Liver (tissue), 9 donors: ENCODE results near the gene PPP1R12C. TPM values are rescaled to one million over a fixed set of nuclear protein-coding genes. Genes with fewer than 3 reads are reported as not detected.
A peak's percentile ranks its signal among the peaks of the same experiment; 100 is the strongest.

Experiments
- DNase-seq: peaks from one replicate; pipeline ENCODE4 v3.0.0-alpha.2; 2017; ENCODE audit warnings: low spot score
- H3K27ac ChIP-seq, 2 donors: one replicate each; pipeline ENCODE4 v1.7.0; 2013; ENCODE audit warnings: inconsistent platforms in 2 of 2, low read length in 2 of 2, control low read depth in 1 of 2, low read depth in 1 of 2, mild to moderate bottlenecking in 1 of 2
- H3K27me3 ChIP-seq, 4 donors: one replicate each; pipeline versions ENCODE4 v1.6.1 to v1.7.0; 2013; ENCODE audit warnings: low read length in 3 of 4, inconsistent platforms in 1 of 4, mild to moderate bottlenecking in 1 of 4, moderate library complexity in 1 of 4; ENCODE audit not compliant: control insufficient read depth in 4 of 4, insufficient read depth in 4 of 4
- H3K36me3 ChIP-seq, 4 donors: one replicate each; pipeline versions ENCODE4 v1.6.1 to v1.7.0; 2013; ENCODE audit warnings: low read length in 3 of 4, mild to moderate bottlenecking in 3 of 4, low read depth in 1 of 4, moderate library complexity in 1 of 4; ENCODE audit not compliant: control insufficient read depth in 4 of 4, insufficient read depth in 3 of 4
- H3K4me1 ChIP-seq, 4 donors: one replicate each; pipeline versions ENCODE4 v1.6.1 to v1.7.0; 2013; ENCODE audit warnings: low read length in 3 of 4, mild to moderate bottlenecking in 3 of 4, moderate library complexity in 1 of 4; ENCODE audit not compliant: control insufficient read depth in 4 of 4, insufficient read depth in 4 of 4
- H3K4me3 ChIP-seq, 3 donors: one replicate each; pipeline versions ENCODE4 v1.6.1 to v1.7.0; 2013; ENCODE audit warnings: low read length in 3 of 3, control low read depth in 1 of 3, low read depth in 1 of 3, mild to moderate bottlenecking in 1 of 3
- H3K9ac ChIP-seq, 2 donors: one replicate each; pipeline ENCODE4 v1.7.0; 2013; ENCODE audit warnings: low read length in 2 of 2, mild to moderate bottlenecking in 2 of 2, moderate library complexity in 2 of 2, control low read depth in 1 of 2, low read depth in 1 of 2
- H3K9me3 ChIP-seq, 4 donors: one replicate each; pipeline versions ENCODE4 v1.6.1 to v1.7.0; 2013; ENCODE audit warnings: low read length in 3 of 4; ENCODE audit not compliant: control insufficient read depth in 4 of 4
- ATF3 ChIP-seq: IDR thresholded peaks from 2 replicates; pipeline ENCODE4 v1.6.1; 2016; ENCODE audit warnings: antibody characterized with exemption
- CTCF ChIP-seq: fragments of 150-350 bp; IDR thresholded peaks from 2 replicates; pipeline ENCODE4 v1.5.1; 2017; ENCODE audit warnings: improper control_type of control experiment, low read depth, low read length; ENCODE audit not compliant: missing input control
- EGR1 ChIP-seq, 2 donors: IDR thresholded peaks; 2 replicates each; pipeline ENCODE4 v1.6.1; 2016 to 2018; ENCODE audit warnings: antibody characterized with exemption in 2 of 2, low read depth in 2 of 2
- FOXA1 ChIP-seq: IDR thresholded peaks from 2 replicates; pipeline ENCODE4 v1.6.1; 2016; ENCODE audit warnings: antibody characterized with exemption
- FOXA2 ChIP-seq: IDR thresholded peaks from 2 replicates; pipeline ENCODE4 v1.6.1; 2016; ENCODE audit warnings: antibody characterized with exemption
- GABPA ChIP-seq, 2 donors: IDR thresholded peaks in 1 of 2; conservative IDR thresholded peaks in 1 of 2; 2 replicates each; pipeline ENCODE4 v1.6.1; 2016; ENCODE audit warnings: antibody characterized with exemption in 2 of 2, mild to moderate bottlenecking in 1 of 2, moderate library complexity in 1 of 2
- HNF4A ChIP-seq, 2 donors: conservative IDR thresholded peaks; 2 replicates each; pipeline ENCODE4 v1.6.1; 2016; ENCODE audit warnings: antibody characterized with exemption in 2 of 2, mild to moderate bottlenecking in 2 of 2
- HNF4G ChIP-seq: IDR thresholded peaks from 2 replicates; pipeline ENCODE4 v1.6.1; 2016; ENCODE audit warnings: antibody characterized with exemption
- MAX ChIP-seq: IDR thresholded peaks from 2 replicates; pipeline ENCODE4 v1.6.1; 2016; ENCODE audit warnings: antibody characterized with exemption
- REST ChIP-seq: IDR thresholded peaks from 2 replicates; pipeline ENCODE4 v1.6.1; 2016; ENCODE audit warnings: antibody characterized with exemption, mild to moderate bottlenecking
- RXRA ChIP-seq, 2 donors: IDR thresholded peaks; 2 replicates each; pipeline ENCODE4 v1.6.1; 2017 to 2018; ENCODE audit warnings: antibody characterized with exemption in 2 of 2, mild to moderate bottlenecking in 1 of 2
- SP1 ChIP-seq: IDR thresholded peaks from 2 replicates; pipeline ENCODE4 v1.6.1; 2018; ENCODE audit warnings: antibody characterized with exemption, mild to moderate bottlenecking
- TAF1 ChIP-seq: conservative IDR thresholded peaks from 2 replicates; pipeline ENCODE4 v1.6.1; 2016; ENCODE audit warnings: antibody characterized with exemption, mild to moderate bottlenecking
- YY1 ChIP-seq: IDR thresholded peaks from 2 replicates; pipeline ENCODE4 v1.6.1; 2016; ENCODE audit warnings: antibody characterized with exemption, mild to moderate bottlenecking
- ZBTB33 ChIP-seq: IDR thresholded peaks from 2 replicates; pipeline ENCODE4 v1.6.1; 2016; ENCODE audit warnings: antibody characterized with exemption
- WGBS: extraction: QIAGEN DNeasy Blood & Tissue Kit; methylation state at CpG from one replicate; pipeline ENCODE4 v1.1.7; 2013; 5-methylcytosine and 5-hydroxymethylcytosine counted together
- polyA plus RNA-seq, 2 donors: library from polyadenylated mRNA; stranded (reverse) in 1 of 2; unstranded in 1 of 2; fragments of 200-250 nt in 1 of 2; fragments of >200 nt in 1 of 2; fragmentation: Nextera tagmentation in 1 of 2; extraction: Ambion mirVana in 1 of 2; gene quantifications; one replicate each; pipeline versions ENCODE4 v1.2.1 to v1.2.3, GENCODE V29; 2013 to 2015
- total RNA-seq, 2 donors: library from RNA; depleted of rRNA; stranded (reverse); fragments of >200 nt; gene quantifications; one replicate each; pipeline ENCODE4 v1.2.3, GENCODE V29; 2014
- donor health status: healthy.
- donor health status: healthy.
- donor health status: healthy.
- donor health status: healthy.
- donor health status: healthy.

PPP1R12C gene
- total and polyA plus RNA-seq, 4 donors = 7.4 to 35.8 (median 24.9) TPM

GRCh38 chr19:55080121-55080967 is 37.1 kb downstream of the PPP1R12C start:
- Histone ChIP-seq H3K9ac (no peak overlapping the region), H3K36me3 (no peaks in the 10 kb centered on the region), H3K4me1 (peaks cover 5 to 13% (median 10%) of the 10 kb centered on the region in 4 donors), H3K4me3 (peak overlapping the region in 1 of 3 donors; percentile 48), H3K27me3 (peaks cover 0 to 12% (median 3%) of the 10 kb centered on the region in 4 donors), H3K27ac (no peak overlapping the region), H3K9me3 (no peaks in the 10 kb centered on the region)
- WGBS = 10% methylated on average over 55 of the region's 55 CpGs
- DNase-seq = peak; percentile 78
- TF ChIP-seq FOXA1 = no peak
- TF ChIP-seq HNF4A (conservative IDR thresholded peaks at IDR 0.05) = no peak
- no peak for TF ChIP-seq YY1
- no peak for TF ChIP-seq REST
- no peak for TF ChIP-seq HNF4G
- TF ChIP-seq CTCF = no peak
- no peak for TF ChIP-seq SP1
- no peak for TF ChIP-seq MAX
- TF ChIP-seq ATF3 = no peak
- no peak for TF ChIP-seq RXRA (IDR thresholded peaks at IDR 0.05)
- TF ChIP-seq ZBTB33 = no peak
- no peak for TF ChIP-seq FOXA2
- no peak for TF ChIP-seq EGR1 (IDR thresholded peaks at IDR 0.05; ENCODE audit: low read depth in 2 of 2)
- TF ChIP-seq GABPA (IDR thresholded peaks at IDR 0.05 in 1 of 2, conservative IDR thresholded peaks at IDR 0.05 in 1 of 2) = no peak
- TF ChIP-seq TAF1 = no peak
